ENCODE measurements around the gene MPST. TPM values are rescaled to one million over a fixed set of nuclear protein-coding genes. Genes with fewer than 3 reads are reported as not detected.

Gene MPST
- total RNA-seq, 3 donors from 2014 or later: 135 to 224 (median 186) TPM

DNA sequence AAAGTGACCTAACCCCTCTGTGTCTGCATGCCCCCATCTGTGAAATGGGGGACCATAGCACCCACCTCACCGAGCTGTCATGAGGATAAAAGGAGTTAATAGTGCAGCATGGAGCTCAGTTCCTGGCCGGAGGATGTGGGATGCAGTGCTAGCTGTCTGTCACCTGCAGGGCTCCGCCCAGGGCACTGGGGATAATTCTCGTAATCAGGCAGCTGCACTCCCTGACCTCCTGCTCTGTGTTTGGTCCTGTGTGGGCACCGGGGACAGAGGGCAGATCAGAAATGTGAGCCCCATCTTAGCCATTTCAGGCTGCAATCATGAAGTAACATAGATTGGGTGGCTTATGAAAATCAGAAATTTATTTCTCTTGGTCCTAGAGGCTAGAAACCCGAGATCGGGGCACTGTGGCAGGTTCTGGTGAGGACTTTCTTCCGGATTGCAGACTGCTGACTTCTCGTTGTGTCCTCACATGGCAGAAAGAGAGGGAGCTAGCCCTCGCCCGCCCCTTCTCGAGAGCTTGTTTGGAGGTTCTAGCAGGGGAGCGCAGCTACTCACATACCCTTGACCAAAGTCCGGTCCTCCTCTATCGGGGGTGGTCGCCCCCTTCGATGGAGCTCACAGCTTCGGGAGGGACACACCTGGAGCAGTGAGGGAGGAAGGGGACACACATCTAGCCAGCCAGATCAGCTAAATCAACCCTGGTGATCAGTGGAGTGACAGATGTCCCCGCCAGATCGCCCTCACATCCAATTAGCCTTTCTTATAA is 35.2 kb downstream of the MPST start:
- Histone ChIP-seq H3K4me1 (ENCODE audit: low read depth) (peaks cover 29% of the 10 kb centered on the region), H3K36me3 (ENCODE audit: low read depth) (no peaks in the 10 kb centered on the region), H3K9me3 (no peaks in the 10 kb centered on the region), H3K4me3 (no peak overlapping the region)
- intact Hi-C loops (cut with DNase I, micrococcal nuclease): no loop called here
- TF ChIP-seq, protein P1, sequence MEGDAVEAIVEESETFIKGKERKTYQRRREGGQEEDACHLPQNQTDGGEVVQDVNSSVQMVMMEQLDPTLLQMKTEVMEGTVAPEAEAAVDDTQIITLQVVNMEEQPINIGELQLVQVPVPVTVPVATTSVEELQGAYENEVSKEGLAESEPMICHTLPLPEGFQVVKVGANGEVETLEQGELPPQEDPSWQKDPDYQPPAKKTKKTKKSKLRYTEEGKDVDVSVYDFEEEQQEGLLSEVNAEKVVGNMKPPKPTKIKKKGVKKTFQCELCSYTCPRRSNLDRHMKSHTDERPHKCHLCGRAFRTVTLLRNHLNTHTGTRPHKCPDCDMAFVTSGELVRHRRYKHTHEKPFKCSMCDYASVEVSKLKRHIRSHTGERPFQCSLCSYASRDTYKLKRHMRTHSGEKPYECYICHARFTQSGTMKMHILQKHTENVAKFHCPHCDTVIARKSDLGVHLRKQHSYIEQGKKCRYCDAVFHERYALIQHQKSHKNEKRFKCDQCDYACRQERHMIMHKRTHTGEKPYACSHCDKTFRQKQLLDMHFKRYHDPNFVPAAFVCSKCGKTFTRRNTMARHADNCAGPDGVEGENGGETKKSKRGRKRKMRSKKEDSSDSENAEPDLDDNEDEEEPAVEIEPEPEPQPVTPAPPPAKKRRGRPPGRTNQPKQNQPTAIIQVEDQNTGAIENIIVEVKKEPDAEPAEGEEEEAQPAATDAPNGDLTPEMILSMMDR (IDR thresholded peaks at IDR 0.05): no peak
- no peak for DNase-seq
- ATAC-seq: peak; percentile 8

GRCh38 chr22:37056246-37056645 is 36.7 kb downstream of the MPST start:
- peaks cover 22% of the 10 kb centered on the region for H3K4me1 ChIP-seq (ENCODE audit: low read depth)
- intact Hi-C loops (cut with DNase I, micrococcal nuclease): no loop called here
- DNase-seq: no peak
- no peak for ATAC-seq
- H3K36me3 ChIP-seq (ENCODE audit: low read depth): no peaks in the 10 kb centered on the region
- H3K9me3 ChIP-seq: no peaks in the 10 kb centered on the region
- H3K4me3 ChIP-seq: no peak overlapping the region
- TF ChIP-seq, protein P1 (IDR thresholded peaks at IDR 0.05): no peak

- intact Hi-C loops (cut with DNase I, micrococcal nuclease): no loop called here
- no peaks in the 10 kb centered on the region for H3K9me3 ChIP-seq
- ATAC-seq: no peak
- TF ChIP-seq, protein P1 (IDR thresholded peaks at IDR 0.05): no peak
- no peak overlapping the region for H3K4me3 ChIP-seq
- no peaks in the 10 kb centered on the region for H3K36me3 ChIP-seq (ENCODE audit: low read depth)
- H3K4me1 ChIP-seq (ENCODE audit: low read depth): peaks cover 17% of the 10 kb centered on the region
- DNase-seq: no peak
Observed at GRCh38 chr22:37057226-37057625, 37.7 kb downstream of the MPST start.

DNA sequence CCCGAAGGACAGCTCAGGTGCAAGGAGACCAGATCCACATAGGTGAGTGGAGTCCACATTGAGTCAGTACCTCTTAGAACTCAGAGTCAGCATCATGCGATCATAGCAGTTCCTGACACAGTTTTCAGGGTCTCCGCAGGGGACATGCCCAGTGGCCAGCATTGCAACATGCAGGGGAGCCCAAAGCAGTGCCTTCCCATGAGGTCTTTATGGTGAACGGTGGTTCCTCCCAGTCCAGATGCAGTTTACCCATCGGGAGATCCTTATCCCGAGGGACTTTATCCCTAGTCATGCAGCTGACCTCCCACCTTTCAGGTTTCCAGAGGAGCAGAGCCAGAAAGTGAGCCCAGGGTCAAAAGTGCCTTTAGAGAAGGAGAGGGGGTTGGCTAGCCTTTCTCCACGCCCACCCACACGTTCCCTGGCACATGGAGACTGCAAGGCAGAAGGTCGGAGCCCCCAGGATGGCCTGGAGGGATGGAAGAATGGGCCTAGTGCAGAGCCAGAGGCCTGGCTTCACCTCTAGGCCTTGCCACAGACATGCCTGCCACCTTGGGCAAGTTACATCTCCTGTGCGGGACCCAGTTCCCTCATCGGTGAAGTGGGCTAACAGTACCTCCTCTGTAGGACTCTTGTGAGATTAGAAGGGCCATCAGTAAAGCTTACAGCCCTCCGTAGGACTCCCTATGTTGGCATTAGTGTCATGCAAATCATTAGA is 38.4 kb downstream of the MPST start:
- Histone ChIP-seq H3K4me1 (ENCODE audit: low read depth) (peaks cover 13% of the 10 kb centered on the region), H3K4me3 (no peak overlapping the region), H3K36me3 (ENCODE audit: low read depth) (no peaks in the 10 kb centered on the region), H3K9me3 (no peaks in the 10 kb centered on the region)
- ATAC-seq (no peak), DNase-seq (no peak)
- TF ChIP-seq, protein P1 (IDR thresholded peaks at IDR 0.05): no peak
- intact Hi-C loops (cut with DNase I, micrococcal nuclease): no loop called here

- TF ChIP-seq, protein P1 (IDR thresholded peaks at IDR 0.05): no peak
- intact Hi-C loops (cut with DNase I, micrococcal nuclease): no loop called here
- DNase-seq (no peak), ATAC-seq (no peak)
- no peaks in the 10 kb centered on the region for H3K36me3 ChIP-seq (ENCODE audit: low read depth)
- H3K9me3 ChIP-seq: no peaks in the 10 kb centered on the region
- no peak overlapping the region for H3K4me3 ChIP-seq
- peaks cover 7% of the 10 kb centered on the region for H3K4me1 ChIP-seq (ENCODE audit: low read depth)
Observed at GRCh38 chr22:37058917-37059701, 39.6 kb downstream of the MPST start.
